ENCODE measurements around the gene PSPC1.

- TF ChIP-seq POLR2AphosphoS5 (IDR thresholded peaks at IDR 0.05; ENCODE audit: low read depth, low read length) (no peak), SPI1 (IDR thresholded peaks at IDR 0.05; ENCODE audit: low read depth, low read length) (no peak), POLR2A (IDR thresholded peaks at IDR 0.05; ENCODE audit: low read depth, low read length) (no peak), POU2F2 (IDR thresholded peaks at IDR 0.05; ENCODE audit: low read depth, low read length) (no peak)
Measured at GRCh38 chr13:19810151-19810550, 27.4 kb upstream of the PSPC1 start.
